K562 (cell line): Measurements from ENCODE around the gene ARL3. TPM values are rescaled to one million over a fixed set of nuclear protein-coding genes. Genes with fewer than 3 reads are reported as not detected.

Experiments used
- BRF1 ChIP-seq: IDR thresholded peaks from 3 replicates; pipeline ENCODE4 v1.6.1; 2011; ENCODE audit warnings: borderline replicate concordance, mild to moderate bottlenecking; ENCODE audit not compliant: insufficient read length; ENCODE audit errors: extremely low read depth
- CBFA2T3 ChIP-seq: fragments of 450-650 bp; IDR thresholded peaks from 2 replicates; pipeline ENCODE4 v1.6.1; 2017
- CSDE1 ChIP-seq, 2 experiments: fragments of 450-650 bp; IDR thresholded peaks; 2 replicates each; pipeline ENCODE4 v1.6.1; 2016; ENCODE audit warnings: mild to moderate bottlenecking in 1 of 2
- DDX20 ChIP-seq: fragments of 450-650 bp; IDR thresholded peaks from 2 replicates; pipeline ENCODE4 v1.6.1; 2016; ENCODE audit warnings: missing genetic modification characterization, low read depth, mild to moderate bottlenecking, missing compliant biosample characterization, moderate library complexity
- DIDO1 ChIP-seq: fragments of 450-650 bp; IDR thresholded peaks from 2 replicates; pipeline ENCODE4 v1.6.1; 2016; ENCODE audit warnings: low read depth, missing biosample characterization, missing genetic modification characterization
- EP300 ChIP-seq: IDR thresholded peaks from 2 replicates; pipeline ENCODE4 v1.6.1; 2012; ENCODE audit warnings: low read length, improper control_type of control experiment
- NFIC ChIP-seq: fragments of 450-650 bp; IDR thresholded peaks from 2 replicates; pipeline ENCODE4 v1.6.1; 2017; ENCODE audit warnings: mild to moderate bottlenecking, inconsistent platforms
- TAL1 ChIP-seq: fragments of 450-650 bp; IDR thresholded peaks from 2 replicates; pipeline ENCODE4 v1.6.1; 2016; ENCODE audit warnings: mild to moderate bottlenecking
- ZNF253 ChIP-seq: fragments of 250-450 bp; sonication (Bioruptor Pico); conservative IDR thresholded peaks from 2 replicates; pipeline ENCODE4 v1.6.1; 2021; ENCODE audit warnings: mild to moderate bottlenecking
- ZNF311 ChIP-seq: fragments of 250-450 bp; sonication (Bioruptor Pico); IDR thresholded peaks from 2 replicates; pipeline ENCODE4 v1.4.0; 2020; ENCODE audit warnings: mild to moderate bottlenecking, moderate library complexity
- polyA plus RNA-seq, 8 experiments: library from polyadenylated mRNA; depleted of rRNA in 4 of 8; stranded (reverse) in 5 of 8; unstranded in 3 of 8; fragments of >200 nt; fragmentation: Nextera tagmentation in 2 of 8; fragmentation: Illumina TruSeq in 1 of 8; extraction: Ambion mirVana in 2 of 8; extraction: Trizol in 1 of 8; gene quantifications; 2 replicates each; pipeline versions ENCODE4 v1.2.1 to v1.2.3, GENCODE V29; 2011 to 2014; ENCODE audit warnings: inconsistent platforms in 1 of 8, missing spikeins in 1 of 8
- total RNA-seq, 7 experiments: library from RNA; depleted of rRNA in 6 of 7; stranded (reverse); fragments of >200 nt in 6 of 7; fragmentation: Illumina TruSeq in 2 of 7; extraction: Trizol in 2 of 7; gene quantifications; 2 replicates each; pipeline versions ENCODE4 v1.2.1 to v1.2.3, GENCODE V29; 2011 to 2021; ENCODE audit warnings: low replicate concordance in 1 of 7
- TF ChIP-seq, protein P1 (sequence below): fragments of 250-450 bp; sonication (Bioruptor Pico); IDR thresholded peaks from 2 replicates; pipeline ENCODE4 v1.4.0; 2020; ENCODE audit warnings: mild to moderate bottlenecking, moderate library complexity, borderline replicate concordance

The ARL3 gene
- total and polyA plus RNA-seq, 9 of the 15 experiments (the other 6 are each of a cell fraction or from before 2014, with no cell fraction given): 2.9 to 8.9 (median 4.8) TPM

DNA sequence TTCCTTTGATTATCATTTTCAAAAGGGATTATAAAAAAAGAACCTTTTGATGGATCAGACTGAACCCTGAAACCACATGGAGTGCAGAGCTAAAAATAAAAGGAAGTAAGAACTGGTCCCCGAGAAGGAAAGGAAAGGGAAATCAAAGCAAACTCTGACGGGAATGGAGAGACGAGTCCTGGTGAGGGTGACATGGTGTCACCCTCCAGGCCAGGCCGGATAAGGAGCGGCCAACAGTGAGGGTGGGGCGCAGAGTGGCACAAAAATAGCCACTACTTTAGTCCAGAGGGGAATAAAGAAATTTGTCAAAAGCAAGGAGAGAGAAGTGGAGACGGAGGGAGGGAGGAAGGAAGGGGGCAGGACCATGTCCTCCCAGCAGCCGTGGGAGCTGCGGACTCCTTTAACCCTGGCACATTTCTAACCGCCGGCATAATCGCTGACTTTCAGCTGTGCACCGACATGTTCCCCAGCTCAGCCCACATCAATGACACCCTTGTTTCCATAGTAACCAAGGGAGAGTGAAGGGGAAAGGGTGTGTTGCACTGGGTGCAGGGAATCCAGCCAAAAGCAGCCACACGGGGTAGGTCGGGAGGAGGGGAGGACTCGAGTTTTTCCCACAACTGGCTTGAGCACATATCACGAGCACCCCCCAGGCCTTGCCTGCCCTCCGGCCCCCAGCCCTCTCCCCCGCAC lies 40.2 kb downstream of the ARL3 start (continued):
- TF ChIP-seq DDX20 (tag) (no peak), ZNF311 (CRISPR knock-in tag) (no peak), NFIC (peak; percentile 48), EP300 (peak; percentile 57; the same call in 1 of the 2 replicates), CSDE1 (IDR thresholded peaks at IDR 0.05) (peak in 1 of 2 experiments; percentile 70; a peak in 2 of 4 replicates), BRF1 (no peak), CBFA2T3 (peak; percentile 69), ZNF253 (no peak), TAL1 (peak; percentile 26), DIDO1 (tag) (no peak)
- TF ChIP-seq, protein P1, sequence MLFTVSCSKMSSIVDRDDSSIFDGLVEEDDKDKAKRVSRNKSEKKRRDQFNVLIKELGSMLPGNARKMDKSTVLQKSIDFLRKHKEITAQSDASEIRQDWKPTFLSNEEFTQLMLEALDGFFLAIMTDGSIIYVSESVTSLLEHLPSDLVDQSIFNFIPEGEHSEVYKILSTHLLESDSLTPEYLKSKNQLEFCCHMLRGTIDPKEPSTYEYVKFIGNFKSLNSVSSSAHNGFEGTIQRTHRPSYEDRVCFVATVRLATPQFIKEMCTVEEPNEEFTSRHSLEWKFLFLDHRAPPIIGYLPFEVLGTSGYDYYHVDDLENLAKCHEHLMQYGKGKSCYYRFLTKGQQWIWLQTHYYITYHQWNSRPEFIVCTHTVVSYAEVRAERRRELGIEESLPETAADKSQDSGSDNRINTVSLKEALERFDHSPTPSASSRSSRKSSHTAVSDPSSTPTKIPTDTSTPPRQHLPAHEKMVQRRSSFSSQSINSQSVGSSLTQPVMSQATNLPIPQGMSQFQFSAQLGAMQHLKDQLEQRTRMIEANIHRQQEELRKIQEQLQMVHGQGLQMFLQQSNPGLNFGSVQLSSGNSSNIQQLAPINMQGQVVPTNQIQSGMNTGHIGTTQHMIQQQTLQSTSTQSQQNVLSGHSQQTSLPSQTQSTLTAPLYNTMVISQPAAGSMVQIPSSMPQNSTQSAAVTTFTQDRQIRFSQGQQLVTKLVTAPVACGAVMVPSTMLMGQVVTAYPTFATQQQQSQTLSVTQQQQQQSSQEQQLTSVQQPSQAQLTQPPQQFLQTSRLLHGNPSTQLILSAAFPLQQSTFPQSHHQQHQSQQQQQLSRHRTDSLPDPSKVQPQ (CRISPR knock-in tag): no peak
